A549 (cell line): ENCODE results near the gene ASZ1. TPM values are rescaled to one million over a fixed set of nuclear protein-coding genes. Genes with fewer than 3 reads are reported as not detected.
A peak's percentile ranks its signal among the peaks of the same experiment; 100 is the strongest.

Experiments used
- ATAC-seq, 2 experiments: fragments of 200-7000 bp in 1 of 2; fragments of >200 bp in 1 of 2; cut with Nextera tagmentation in 1 of 2; cut with Tn5 transposase in 1 of 2; 3 replicates each; pipeline versions ENCODE4 v1.8.0 to v1.9.1; 2018 to 2020; ENCODE audit warnings: mild to moderate bottlenecking in 1 of 2, moderate library complexity in 1 of 2
- CTCF ChIA-PET: fragments of 300-600 bp; sonication (Branson Sonifier 250); formaldehyde crosslinking; extraction: SDS; loops from one replicate; lab custom pipeline; 2021; ENCODE audit warnings: antibody characterized with exemption, inconsistent platforms; lab: Yijun Ruan, JAX
- POLR2A ChIA-PET: fragments of 350-600 bp; formaldehyde crosslinking; extraction: SDS; loops from one replicate; lab custom pipeline; 2021; ENCODE audit warnings: antibody characterized with exemption, inconsistent platforms; lab: Yijun Ruan, JAX
- DNase-seq, 2 experiments: peaks; one replicate each; pipeline versions ENCODE4 v3.0.0 to v3.0.0-alpha.2; 2011 to 2016; ENCODE audit warnings: low read depth in 1 of 2, low spot score in 1 of 2
- FAIRE-seq: peaks from 2 replicates; lab custom pipeline; 2011; peaks lifted over from hg19 to GRCh38; lab: Jason Lieb, UNC
- H3K27ac ChIP-seq, 2 experiments: fragments of >200 bp; sonication (Bioruptor Twin); formaldehyde crosslinking; 3 replicates each; pipeline ENCODE4 v1.5.1; 2016 to 2017
- H3K4me1 ChIP-seq: fragments of >200 bp; sonication (Bioruptor Twin); formaldehyde crosslinking; 3 replicates; pipeline ENCODE4 v1.6.1; 2016
- H3K4me2 ChIP-seq: fragments of >200 bp; sonication (Bioruptor Twin); formaldehyde crosslinking; 3 replicates; pipeline ENCODE4 v1.6.1; 2016
- H3K4me3 ChIP-seq: fragments of >200 bp; sonication (Bioruptor Twin); formaldehyde crosslinking; 3 replicates; pipeline ENCODE4 v1.5.1; 2016
- H3K9me3 ChIP-seq: fragments of >200 bp; sonication (Bioruptor Twin); formaldehyde crosslinking; 3 replicates; pipeline ENCODE4 v1.6.1; 2016
- BHLHE40 ChIP-seq: IDR thresholded peaks from 2 replicates; pipeline ENCODE4 v1.6.1; 2012; ENCODE audit warnings: low read depth, low read length, inconsistent platforms
- CHD2 ChIP-seq: fragments of 150-350 bp; IDR thresholded peaks from 2 replicates; pipeline ENCODE4 v1.6.1; 2014; ENCODE audit warnings: low read length; ENCODE audit not compliant: partially characterized antibody
- EHMT2 ChIP-seq: fragments of 200-600 bp; sonication (generic); IDR thresholded peaks from 2 replicates; pipeline ENCODE4 v1.6.1; 2016; ENCODE audit warnings: antibody characterized with exemption, low read depth, mild to moderate bottlenecking, moderate library complexity
- ESRRA ChIP-seq: fragments of 150-350 bp; IDR thresholded peaks from 2 replicates; pipeline ENCODE4 v1.6.1; 2014; ENCODE audit warnings: mild to moderate bottlenecking, low read length, borderline replicate concordance
- HEYL ChIP-seq: fragments of 250-450 bp; sonication (Bioruptor Pico); IDR thresholded peaks from 2 replicates; pipeline ENCODE4 v1.8.0; 2021; ENCODE audit warnings: mild to moderate bottlenecking, moderate library complexity
- HOXB5 ChIP-seq: fragments of 250-450 bp; sonication (Bioruptor Pico); IDR thresholded peaks from 2 replicates; pipeline ENCODE4 v1.5.0; 2020; ENCODE audit warnings: mild to moderate bottlenecking, moderate library complexity
- JUN ChIP-seq, 2 experiments: fragments of >200 bp; sonication (Bioruptor Twin); formaldehyde crosslinking; IDR thresholded peaks; 2 replicates in 1 of 2; 3 replicates in 1 of 2; pipeline ENCODE4 v1.6.1; 2016 to 2017
- JUNB ChIP-seq: fragments of >200 bp; sonication (Bioruptor Twin); formaldehyde crosslinking; IDR thresholded peaks from 2 replicates; pipeline ENCODE4 v1.6.1; 2016
- MAFK ChIP-seq: fragments of 450-650 bp; IDR thresholded peaks from 2 replicates; pipeline ENCODE4 v1.6.1; 2014; ENCODE audit not compliant: partially characterized antibody
- NR3C1 ChIP-seq: fragments of >200 bp; sonication (Bioruptor Twin); formaldehyde crosslinking; IDR thresholded peaks from 3 replicates; pipeline ENCODE4 v1.6.1; 2017
- PHF8 ChIP-seq: fragments of 200-600 bp; sonication (generic); IDR thresholded peaks from 2 replicates; pipeline ENCODE4 v1.6.1; 2016; ENCODE audit warnings: low read depth, mild to moderate bottlenecking, antibody characterized with exemption, moderate library complexity, borderline replicate concordance
- POLR2A ChIP-seq: IDR thresholded peaks from 2 replicates; pipeline ENCODE4 v1.6.1; 2012; ENCODE audit warnings: mild to moderate bottlenecking, low read length
- RAD21 ChIP-seq, 2 experiments: fragments of >200 bp in 1 of 2; sonication (Bioruptor Twin) in 1 of 2; formaldehyde crosslinking in 1 of 2; IDR thresholded peaks in 1 of 2; conservative IDR thresholded peaks in 1 of 2; 2 replicates in 1 of 2; 3 replicates in 1 of 2; pipeline ENCODE4 v1.6.1; 2012 to 2018; ENCODE audit warnings: inconsistent platforms in 1 of 2
- RARB ChIP-seq: fragments of 250-450 bp; sonication (Bioruptor Pico); IDR thresholded peaks from 2 replicates; pipeline ENCODE4 v1.8.0; 2021; ENCODE audit warnings: mild to moderate bottlenecking, moderate library complexity
- RCOR1 ChIP-seq: fragments of 150-350 bp; IDR thresholded peaks from 2 replicates; pipeline ENCODE4 v1.6.1; 2014; ENCODE audit warnings: antibody characterized with exemption, low read length, low read depth
- RFX5 ChIP-seq: fragments of 450-650 bp; IDR thresholded peaks from 2 replicates; pipeline ENCODE4 v1.7.1; 2014; ENCODE audit warnings: antibody characterized with exemption, mild to moderate bottlenecking, moderate library complexity
- RNF2 ChIP-seq: fragments of 200-600 bp; sonication (generic); IDR thresholded peaks from 2 replicates; pipeline ENCODE4 v1.6.1; 2016; ENCODE audit warnings: low read depth, mild to moderate bottlenecking, antibody characterized with exemption, moderate library complexity, borderline replicate concordance
- TFCP2L1 ChIP-seq: fragments of 250-450 bp; sonication (Bioruptor Pico); IDR thresholded peaks from 2 replicates; pipeline ENCODE4 v1.5.0; 2021; ENCODE audit warnings: mild to moderate bottlenecking
- ZC3H11A ChIP-seq: fragments of 450-650 bp; IDR thresholded peaks from 2 replicates; pipeline ENCODE4 v1.6.1; 2014; ENCODE audit warnings: antibody characterized with exemption, mild to moderate bottlenecking
- ZFP36 ChIP-seq: fragments of 450-650 bp; IDR thresholded peaks from 2 replicates; pipeline ENCODE4 v1.6.1; 2014; ENCODE audit warnings: borderline replicate concordance; ENCODE audit not compliant: partially characterized antibody
- WGBS: methylation state at CpG from one replicate; pipeline ENCODE4 v1.1.6; 2017; ENCODE audit errors: missing lambda C conversion rate; 5-methylcytosine and 5-hydroxymethylcytosine counted together
- polyA plus RNA-seq, 4 experiments: library from polyadenylated mRNA; depleted of rRNA in 3 of 4; stranded (reverse); fragments of >200 nt; fragmentation: RNase III in 1 of 4; extraction: RNeasy Plus Mini Kit Qiagen cat#74134 plus additional on column Dnase treatment in 1 of 4; gene quantifications; 2 replicates in 3 of 4; 3 replicates in 1 of 4; pipeline ENCODE4 v1.2.3, GENCODE V29; 2011 to 2017
- TF ChIP-seq, protein P1 (sequence below): IDR thresholded peaks from 2 replicates; pipeline ENCODE4 v1.6.1; 2012
- TF ChIP-seq, protein P2 (sequence below): fragments of 150-350 bp; IDR thresholded peaks from 2 replicates; pipeline ENCODE4 v1.6.1; 2014; ENCODE audit warnings: low read depth, mild to moderate bottlenecking, low read length
- TF ChIP-seq, protein P3 (sequence below): fragments of >200 bp; sonication (Bioruptor Twin); formaldehyde crosslinking; IDR thresholded peaks from 3 replicates; pipeline ENCODE4 v1.6.1; 2016
- TF ChIP-seq, protein P4 (sequence below): IDR thresholded peaks from 2 replicates; pipeline ENCODE4 v1.6.1; 2012; ENCODE audit warnings: low read depth, borderline replicate concordance

The ASZ1 gene
- polyA plus RNA-seq, 2 of the 4 experiments (the other 2 are of a cell fraction): not detected

DNA sequence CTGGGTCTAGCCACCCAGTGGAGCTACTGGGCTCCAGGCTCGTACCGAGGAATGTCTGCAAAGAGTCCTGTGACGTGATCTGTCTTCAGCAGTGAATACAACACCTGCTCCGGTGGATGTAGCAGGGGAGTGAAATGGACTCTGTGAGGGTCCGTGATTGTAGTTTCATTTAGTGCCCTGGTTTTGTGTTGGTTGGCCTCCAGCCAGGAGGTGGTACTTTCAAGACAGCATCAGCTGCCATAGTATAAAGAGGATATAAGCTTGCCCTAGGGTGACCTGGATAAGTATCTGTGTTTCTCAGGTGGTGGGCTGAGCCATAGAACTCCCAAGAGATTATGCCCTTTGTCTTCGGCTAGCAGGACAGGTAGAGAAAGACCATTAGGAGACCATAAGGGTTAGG lies 79.8 kb downstream of the ASZ1 start (continued):
- TF ChIP-seq PHF8 (no peak), HEYL (CRISPR knock-in tag) (no peak), RAD21 (conservative IDR thresholded peaks at IDR 0.05 in 1 of 2, IDR thresholded peaks at IDR 0.05 in 1 of 2) (no peak), RFX5 (no peak), TFCP2L1 (CRISPR knock-in tag) (no peak), RCOR1 (no peak)

DNA sequence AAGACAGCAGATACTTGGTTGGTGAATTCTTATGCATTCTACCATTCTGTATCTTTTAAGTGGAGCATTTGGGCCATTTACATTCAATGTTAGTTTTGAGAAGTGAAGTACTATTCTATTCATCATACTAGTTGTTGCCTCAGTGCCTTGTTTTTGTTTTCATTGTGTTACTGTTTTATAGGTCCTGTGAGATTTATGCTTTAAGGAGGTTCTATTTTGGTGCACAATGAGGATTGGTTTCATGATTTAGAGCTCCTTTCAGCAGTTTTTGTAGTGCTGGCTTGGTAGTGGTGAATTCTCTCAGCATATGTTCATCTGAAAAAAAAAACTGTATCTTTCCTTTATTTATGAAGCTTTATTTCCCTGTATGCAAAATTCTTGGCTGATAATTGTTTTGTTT lies 81.1 kb downstream of the ASZ1 start:
- no peak for DNase-seq
- Histone ChIP-seq H3K4me2 (no peak overlapping the region), H3K4me3 (no peak overlapping the region), H3K4me1 (no peaks in the 10 kb centered on the region), H3K9me3 (no peaks in the 10 kb centered on the region), H3K27ac (no peak overlapping the region)
- POLR2A ChIA-PET: no interaction called here
- CTCF ChIA-PET: interaction anchor here (0.6 to 2.1 kb wide), 4 partner anchors 9 to 407 kb away, joined by 3 to 7 read pairs (median 4); no protein-coding TSS in a partner anchor
- ATAC-seq: no peak
- no peak for FAIRE-seq
- TF ChIP-seq JUNB (no peak), POLR2A (no peak), HOXB5 (CRISPR knock-in tag) (no peak), ZC3H11A (no peak), NR3C1 (no peak), RARB (CRISPR knock-in tag) (no peak), RCOR1 (no peak), ZFP36 (no peak), CHD2 (no peak), EHMT2 (no peak), RFX5 (no peak), ESRRA (no peak), BHLHE40 (no peak), MAFK (no peak), RNF2 (no peak)
- TF ChIP-seq, protein P1, sequence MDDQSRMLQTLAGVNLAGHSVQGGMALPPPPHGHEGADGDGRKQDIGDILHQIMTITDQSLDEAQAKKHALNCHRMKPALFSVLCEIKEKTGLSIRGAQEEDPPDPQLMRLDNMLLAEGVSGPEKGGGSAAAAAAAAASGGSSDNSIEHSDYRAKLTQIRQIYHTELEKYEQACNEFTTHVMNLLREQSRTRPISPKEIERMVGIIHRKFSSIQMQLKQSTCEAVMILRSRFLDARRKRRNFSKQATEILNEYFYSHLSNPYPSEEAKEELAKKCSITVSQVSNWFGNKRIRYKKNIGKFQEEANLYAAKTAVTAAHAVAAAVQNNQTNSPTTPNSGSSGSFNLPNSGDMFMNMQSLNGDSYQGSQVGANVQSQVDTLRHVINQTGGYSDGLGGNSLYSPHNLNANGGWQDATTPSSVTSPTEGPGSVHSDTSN: no peak
- TF ChIP-seq, protein P2, sequence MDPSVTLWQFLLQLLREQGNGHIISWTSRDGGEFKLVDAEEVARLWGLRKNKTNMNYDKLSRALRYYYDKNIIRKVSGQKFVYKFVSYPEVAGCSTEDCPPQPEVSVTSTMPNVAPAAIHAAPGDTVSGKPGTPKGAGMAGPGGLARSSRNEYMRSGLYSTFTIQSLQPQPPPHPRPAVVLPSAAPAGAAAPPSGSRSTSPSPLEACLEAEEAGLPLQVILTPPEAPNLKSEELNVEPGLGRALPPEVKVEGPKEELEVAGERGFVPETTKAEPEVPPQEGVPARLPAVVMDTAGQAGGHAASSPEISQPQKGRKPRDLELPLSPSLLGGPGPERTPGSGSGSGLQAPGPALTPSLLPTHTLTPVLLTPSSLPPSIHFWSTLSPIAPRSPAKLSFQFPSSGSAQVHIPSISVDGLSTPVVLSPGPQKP: no peak
- TF ChIP-seq, protein P3, sequence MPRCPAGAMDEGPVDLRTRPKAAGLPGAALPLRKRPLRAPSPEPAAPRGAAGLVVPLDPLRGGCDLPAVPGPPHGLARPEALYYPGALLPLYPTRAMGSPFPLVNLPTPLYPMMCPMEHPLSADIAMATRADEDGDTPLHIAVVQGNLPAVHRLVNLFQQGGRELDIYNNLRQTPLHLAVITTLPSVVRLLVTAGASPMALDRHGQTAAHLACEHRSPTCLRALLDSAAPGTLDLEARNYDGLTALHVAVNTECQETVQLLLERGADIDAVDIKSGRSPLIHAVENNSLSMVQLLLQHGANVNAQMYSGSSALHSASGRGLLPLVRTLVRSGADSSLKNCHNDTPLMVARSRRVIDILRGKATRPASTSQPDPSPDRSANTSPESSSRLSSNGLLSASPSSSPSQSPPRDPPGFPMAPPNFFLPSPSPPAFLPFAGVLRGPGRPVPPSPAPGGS: no peak
- TF ChIP-seq, protein P4, sequence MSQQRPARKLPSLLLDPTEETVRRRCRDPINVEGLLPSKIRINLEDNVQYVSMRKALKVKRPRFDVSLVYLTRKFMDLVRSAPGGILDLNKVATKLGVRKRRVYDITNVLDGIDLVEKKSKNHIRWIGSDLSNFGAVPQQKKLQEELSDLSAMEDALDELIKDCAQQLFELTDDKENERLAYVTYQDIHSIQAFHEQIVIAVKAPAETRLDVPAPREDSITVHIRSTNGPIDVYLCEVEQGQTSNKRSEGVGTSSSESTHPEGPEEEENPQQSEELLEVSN: no peak

DNA sequence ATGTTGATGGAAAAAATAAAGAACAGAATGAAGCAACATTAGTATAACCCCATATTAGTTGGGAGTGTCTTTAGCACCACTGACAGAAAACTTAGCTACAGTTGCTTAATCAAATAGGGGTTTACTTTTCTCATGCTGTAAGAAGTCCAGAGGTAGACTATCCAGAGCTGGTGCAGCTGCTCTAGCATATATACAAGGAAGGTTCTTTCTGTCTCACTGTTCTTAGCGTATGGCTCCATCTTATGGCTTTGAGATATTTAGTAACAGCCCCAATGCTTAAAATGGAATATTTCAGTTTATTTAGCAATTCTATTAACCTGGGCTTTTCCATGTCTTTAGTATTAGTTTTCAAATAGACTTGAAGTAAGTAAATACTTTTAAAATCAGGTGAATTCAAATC lies 89.3 kb downstream of the ASZ1 start:
- Histone ChIP-seq H3K4me1 (no peaks in the 10 kb centered on the region), H3K9me3 (no peaks in the 10 kb centered on the region), H3K4me3 (no peak overlapping the region), H3K27ac (no peak overlapping the region), H3K4me2 (no peak overlapping the region)
- ATAC-seq (peak; percentile 30 to 56; a peak in 1 of 6 replicates), DNase-seq (no peak), FAIRE-seq (no peak)
- ChIA-PET POLR2A (no interaction called here), CTCF (interaction anchor here (0.6 to 1.3 kb wide), 2 partner anchors 125 to 178 kb away, joined by 3 to 4 read pairs; no protein-coding TSS in a partner anchor)
- WGBS: 86% methylated on average over 1 of the region's 1 CpG
- peak in 1 of 2 experiments; percentile 21; a peak in 1 of 5 replicates for TF ChIP-seq RAD21 (conservative IDR thresholded peaks at IDR 0.05 in 1 of 2, IDR thresholded peaks at IDR 0.05 in 1 of 2)
- no peak for TF ChIP-seq BHLHE40
- no peak for TF ChIP-seq TFCP2L1 (CRISPR knock-in tag)
- no peak for TF ChIP-seq JUN (IDR thresholded peaks at IDR 0.05)
